ENCODE results near the gene RTL1. TPM values are rescaled to one million over a fixed set of nuclear protein-coding genes. Genes with fewer than 3 reads are reported as not detected.

RTL1 gene
- polyA plus RNA-seq, 4 donors, result 0.18 TPM; not detected in 3

GRCh38 chr14:100900837-100901390 lies 2.6 kb downstream of the RTL1 start:
- no peak for FAIRE-seq
- H3K27me3 ChIP-seq (ENCODE audit: control insufficient read depth in 3 of 3, insufficient read depth in 3 of 3, low read length in 3 of 3), result peaks cover 2 to 52% (median 3%) of the 10 kb centered on the region in 3 donors
- no peak overlapping the region for H3K27ac ChIP-seq (ENCODE audit: low read depth in 1 of 3, low read length in 2 of 3)
- no peak overlapping the region for H3K4me3 ChIP-seq (ENCODE audit: low read depth in 1 of 3, low read length in 3 of 3)
- H3K36me3 ChIP-seq (ENCODE audit: control insufficient read depth in 3 of 3, insufficient read depth in 2 of 3, low read depth in 1 of 3, low read length in 3 of 3), result peaks cover 0 to 13% (median 0%) of the 10 kb centered on the region in 3 donors
- WGBS, 3 donors, result 41 to 58% (median 48%) methylated on average over 14 to 15 of the region's 15 CpGs
- no peaks in the 10 kb centered on the region for H3K9me3 ChIP-seq (ENCODE audit: control insufficient read depth in 2 of 2, insufficient read depth in 1 of 2, low read depth in 1 of 2, low read length in 1 of 2)
- peak in 1 of 2 donors; percentile 6 for DNase-seq
- peaks cover 0 to 4% (median 0%) of the 10 kb centered on the region in 3 donors for H3K4me1 ChIP-seq (ENCODE audit: control insufficient read depth in 3 of 3, insufficient read depth in 2 of 3, low read depth in 1 of 3, low read length in 2 of 3)

GRCh38 chr14:100899884-100900771 lies 3.4 kb downstream of the RTL1 start:
- 8 to 15% (median 14%) methylated on average over 19 of the region's 19 CpGs for WGBS, 3 donors
- no peak for FAIRE-seq
- Histone ChIP-seq H3K36me3 (ENCODE audit: control insufficient read depth in 3 of 3, insufficient read depth in 2 of 3, low read depth in 1 of 3, low read length in 3 of 3) (peaks cover 0 to 13% (median 0%) of the 10 kb centered on the region in 3 donors), H3K27me3 (ENCODE audit: control insufficient read depth in 3 of 3, insufficient read depth in 3 of 3, low read length in 3 of 3) (peaks cover 2 to 46% (median 3%) of the 10 kb centered on the region in 3 donors), H3K4me3 (ENCODE audit: low read depth in 1 of 3, low read length in 3 of 3) (no peak overlapping the region), H3K27ac (ENCODE audit: low read depth in 1 of 3, low read length in 2 of 3) (no peak overlapping the region), H3K4me1 (ENCODE audit: control insufficient read depth in 3 of 3, insufficient read depth in 2 of 3, low read depth in 1 of 3, low read length in 2 of 3) (peaks cover 0 to 4% (median 0%) of the 10 kb centered on the region in 3 donors), H3K9me3 (ENCODE audit: control insufficient read depth in 2 of 2, insufficient read depth in 1 of 2, low read depth in 1 of 2, low read length in 1 of 2) (no peaks in the 10 kb centered on the region)
- peak in 1 of 2 donors; percentile 1 for DNase-seq

- H3K27me3 ChIP-seq (ENCODE audit: control insufficient read depth in 3 of 3, insufficient read depth in 3 of 3, low read length in 3 of 3), result peaks cover 2 to 38% (median 3%) of the 10 kb centered on the region in 3 donors
- no peak overlapping the region for H3K27ac ChIP-seq (ENCODE audit: low read depth in 1 of 3, low read length in 2 of 3)
- H3K9me3 ChIP-seq (ENCODE audit: control insufficient read depth in 2 of 2, insufficient read depth in 1 of 2, low read depth in 1 of 2, low read length in 1 of 2), result no peaks in the 10 kb centered on the region
- peaks cover 0 to 4% (median 0%) of the 10 kb centered on the region in 3 donors for H3K4me1 ChIP-seq (ENCODE audit: control insufficient read depth in 3 of 3, insufficient read depth in 2 of 3, low read depth in 1 of 3, low read length in 2 of 3)
- H3K4me3 ChIP-seq (ENCODE audit: low read depth in 1 of 3, low read length in 3 of 3), result no peak overlapping the region
- H3K36me3 ChIP-seq (ENCODE audit: control insufficient read depth in 3 of 3, insufficient read depth in 2 of 3, low read depth in 1 of 3, low read length in 3 of 3), result peaks cover 0 to 13% (median 0%) of the 10 kb centered on the region in 3 donors
- DNase-seq, result peak in 1 of 2 donors; percentile 4
- no peak for FAIRE-seq
- WGBS, 3 donors, result 34 to 52% (median 45%) methylated on average over 21 of the region's 21 CpGs
Measured at GRCh38 chr14:100898935-100899883, 4.3 kb downstream of the RTL1 start.

GRCh38 chr14:100898465-100898864 lies 5.1 kb downstream of the RTL1 start:
- no peak for FAIRE-seq

GRCh38 chr14:100896369-100897060 lies 7.0 kb downstream of the RTL1 start:
- Histone ChIP-seq H3K9me3 (ENCODE audit: control insufficient read depth in 2 of 2, insufficient read depth in 1 of 2, low read depth in 1 of 2, low read length in 1 of 2) (no peaks in the 10 kb centered on the region), H3K36me3 (ENCODE audit: control insufficient read depth in 3 of 3, insufficient read depth in 2 of 3, low read depth in 1 of 3, low read length in 3 of 3) (peaks cover 0 to 13% (median 0%) of the 10 kb centered on the region in 3 donors), H3K27ac (ENCODE audit: low read depth in 1 of 3, low read length in 2 of 3) (no peak overlapping the region), H3K27me3 (ENCODE audit: control insufficient read depth in 3 of 3, insufficient read depth in 3 of 3, low read length in 3 of 3) (peaks cover 2 to 15% (median 3%) of the 10 kb centered on the region in 3 donors), H3K4me3 (ENCODE audit: low read depth in 1 of 3, low read length in 3 of 3) (no peak overlapping the region), H3K4me1 (ENCODE audit: control insufficient read depth in 3 of 3, insufficient read depth in 2 of 3, low read depth in 1 of 3, low read length in 2 of 3) (peaks cover 0 to 4% (median 0%) of the 10 kb centered on the region in 3 donors)
- WGBS, 3 donors, result 65 to 69% (median 65%) methylated on average over 22 of the region's 22 CpGs
- no peak for DNase-seq
- no peak for FAIRE-seq

More at GRCh38 chr14:100898465-100898864, 5.1 kb downstream of the RTL1 start:
- no peak for DNase-seq
- peaks cover 0 to 4% (median 0%) of the 10 kb centered on the region in 3 donors for H3K4me1 ChIP-seq (ENCODE audit: control insufficient read depth in 3 of 3, insufficient read depth in 2 of 3, low read depth in 1 of 3, low read length in 2 of 3)
- WGBS, 3 donors, result 57 to 63% (median 60%) methylated on average over 11 of the region's 11 CpGs
- peaks cover 2 to 32% (median 3%) of the 10 kb centered on the region in 3 donors for H3K27me3 ChIP-seq (ENCODE audit: control insufficient read depth in 3 of 3, insufficient read depth in 3 of 3, low read length in 3 of 3)
- peaks cover 0 to 16% (median 0%) of the 10 kb centered on the region in 3 donors for H3K36me3 ChIP-seq (ENCODE audit: control insufficient read depth in 3 of 3, insufficient read depth in 2 of 3, low read depth in 1 of 3, low read length in 3 of 3)
- no peaks in the 10 kb centered on the region for H3K9me3 ChIP-seq (ENCODE audit: control insufficient read depth in 2 of 2, insufficient read depth in 1 of 2, low read depth in 1 of 2, low read length in 1 of 2)
- no peak overlapping the region for H3K27ac ChIP-seq (ENCODE audit: low read depth in 1 of 3, low read length in 2 of 3)
- H3K4me3 ChIP-seq (ENCODE audit: low read depth in 1 of 3, low read length in 3 of 3), result no peak overlapping the region

GRCh38 chr14:100895411-100895810 lies 8.1 kb downstream of the RTL1 start:
- FAIRE-seq, result no peak

GRCh38 chr14:100894416-100894815 lies 9.1 kb downstream of the RTL1 start:
- FAIRE-seq, result no peak
- 91 to 92% (median 91%) methylated on average over 6 of the region's 6 CpGs for WGBS, 3 donors
- Histone ChIP-seq H3K27ac (ENCODE audit: low read depth in 1 of 3, low read length in 2 of 3) (no peak overlapping the region), H3K4me3 (ENCODE audit: low read depth in 1 of 3, low read length in 3 of 3) (no peak overlapping the region), H3K27me3 (ENCODE audit: control insufficient read depth in 3 of 3, insufficient read depth in 3 of 3, low read length in 3 of 3) (peaks cover 0 to 11% (median 2%) of the 10 kb centered on the region in 3 donors), H3K9me3 (ENCODE audit: control insufficient read depth in 2 of 2, insufficient read depth in 1 of 2, low read depth in 1 of 2, low read length in 1 of 2) (no peaks in the 10 kb centered on the region), H3K4me1 (ENCODE audit: control insufficient read depth in 3 of 3, insufficient read depth in 2 of 3, low read depth in 1 of 3, low read length in 2 of 3) (no peaks in the 10 kb centered on the region), H3K36me3 (ENCODE audit: control insufficient read depth in 3 of 3, insufficient read depth in 2 of 3, low read depth in 1 of 3, low read length in 3 of 3) (peaks cover 0 to 16% (median 0%) of the 10 kb centered on the region in 3 donors)
- DNase-seq, result no peak

More at GRCh38 chr14:100895411-100895810, 8.1 kb downstream of the RTL1 start:
- Histone ChIP-seq H3K27ac (ENCODE audit: low read depth in 1 of 3, low read length in 2 of 3) (no peak overlapping the region), H3K9me3 (ENCODE audit: control insufficient read depth in 2 of 2, insufficient read depth in 1 of 2, low read depth in 1 of 2, low read length in 1 of 2) (no peaks in the 10 kb centered on the region), H3K4me1 (ENCODE audit: control insufficient read depth in 3 of 3, insufficient read depth in 2 of 3, low read depth in 1 of 3, low read length in 2 of 3) (peaks cover 0 to 4% (median 0%) of the 10 kb centered on the region in 3 donors), H3K4me3 (ENCODE audit: low read depth in 1 of 3, low read length in 3 of 3) (no peak overlapping the region), H3K36me3 (ENCODE audit: control insufficient read depth in 3 of 3, insufficient read depth in 2 of 3, low read depth in 1 of 3, low read length in 3 of 3) (peaks cover 0 to 13% (median 0%) of the 10 kb centered on the region in 3 donors), H3K27me3 (ENCODE audit: control insufficient read depth in 3 of 3, insufficient read depth in 3 of 3, low read length in 3 of 3) (peaks cover 0 to 15% (median 2%) of the 10 kb centered on the region in 3 donors)
- 85 to 89% (median 85%) methylated on average over 6 of the region's 6 CpGs for WGBS, 3 donors
- no peak for DNase-seq
